H9 (cell line): ENCODE data around the gene HOXA4. TPM values are rescaled to one million over a fixed set of nuclear protein-coding genes. Genes with fewer than 3 reads are reported as not detected.

Source experiments
- DNase-seq: peaks from one replicate; pipeline ENCODE4 v3.0.0-alpha.2; 2017
- H2AFZ ChIP-seq: one replicate; pipeline ENCODE4 v1.6.1; 2013; ENCODE audit warnings: mild to moderate bottlenecking, low read length, control low read depth, moderate library complexity
- H2AK5ac ChIP-seq: 2 replicates; pipeline ENCODE4 v1.6.1; 2013; ENCODE audit warnings: low read length, control low read depth, mixed read lengths; ENCODE audit not compliant: insufficient read length
- H2BK120ac ChIP-seq: one replicate; pipeline ENCODE4 v1.6.1; 2013; ENCODE audit warnings: low read depth, mild to moderate bottlenecking, low read length, control low read depth, inconsistent platforms; ENCODE audit not compliant: poor library complexity, severe bottlenecking
- H2BK12ac ChIP-seq: 2 replicates; pipeline ENCODE4 v1.6.1; 2013; ENCODE audit warnings: low read length, control low read depth, mixed read lengths, low read depth; ENCODE audit not compliant: insufficient read length
- H2BK15ac ChIP-seq: 2 replicates; pipeline ENCODE4 v1.6.1; 2013; ENCODE audit warnings: low read depth, low read length, control low read depth
- H2BK20ac ChIP-seq: one replicate; pipeline ENCODE4 v1.6.1; 2013; ENCODE audit warnings: low read depth, mild to moderate bottlenecking, low read length, control low read depth, inconsistent platforms; ENCODE audit not compliant: poor library complexity, severe bottlenecking
- H2BK5ac ChIP-seq: 2 replicates; pipeline ENCODE4 v1.6.1; 2013; ENCODE audit warnings: low read length, control low read depth, mixed read lengths; ENCODE audit not compliant: insufficient read length
- H3K14ac ChIP-seq: 2 replicates; pipeline ENCODE4 v1.6.1; 2013; ENCODE audit warnings: low read length, control low read depth; ENCODE audit not compliant: insufficient read depth
- H3K18ac ChIP-seq: 2 replicates; pipeline ENCODE4 v1.6.1; 2013; ENCODE audit warnings: low read depth, mild to moderate bottlenecking, mixed read lengths, low read length, control low read depth; ENCODE audit not compliant: insufficient read length
- H3K23ac ChIP-seq: 2 replicates; pipeline ENCODE4 v1.6.1; 2013; ENCODE audit warnings: low read length, control low read depth, mixed read lengths, low read depth; ENCODE audit not compliant: insufficient read length
- H3K23me2 ChIP-seq: 2 replicates; pipeline ENCODE4 v1.6.1; 2013; ENCODE audit warnings: low read depth, mild to moderate bottlenecking, mixed read lengths, low read length, control low read depth; ENCODE audit not compliant: insufficient read length, poor library complexity, severe bottlenecking
- H3K27ac ChIP-seq: 2 replicates; pipeline ENCODE4 v1.5.1; 2013; ENCODE audit warnings: low read length, control low read depth, mixed read lengths, low read depth; ENCODE audit not compliant: insufficient read length
- H3K27me3 ChIP-seq: 2 replicates; pipeline ENCODE4 v1.6.1; 2013; ENCODE audit warnings: low read length, control low read depth, inconsistent platforms; ENCODE audit not compliant: insufficient read depth
- H3K4ac ChIP-seq: 2 replicates; pipeline ENCODE4 v1.6.1; 2013; ENCODE audit warnings: low read depth, mild to moderate bottlenecking, control low read depth, inconsistent platforms, low read length, moderate library complexity
- H3K4me1 ChIP-seq: 2 replicates; pipeline ENCODE4 v1.6.1; 2013; ENCODE audit warnings: low read length, control low read depth, inconsistent platforms; ENCODE audit not compliant: insufficient read depth
- H3K4me2 ChIP-seq: 2 replicates; pipeline ENCODE4 v1.6.1; 2013; ENCODE audit warnings: low read length, control low read depth, mixed read lengths; ENCODE audit not compliant: insufficient read length, insufficient read depth
- H3K56ac ChIP-seq: 2 replicates; pipeline ENCODE4 v1.6.1; 2013; ENCODE audit warnings: low read depth, mild to moderate bottlenecking, mixed read lengths, low read length, control low read depth; ENCODE audit not compliant: insufficient read length
- H3K79me1 ChIP-seq: 2 replicates; pipeline ENCODE4 v1.6.1; 2013; ENCODE audit warnings: low read depth, mild to moderate bottlenecking, moderate library complexity, low read length, control low read depth, inconsistent platforms; ENCODE audit not compliant: insufficient read depth, poor library complexity, severe bottlenecking
- H3K79me2 ChIP-seq: 2 replicates; pipeline ENCODE4 v1.6.1; 2013; ENCODE audit warnings: low read length, control low read depth, inconsistent platforms; ENCODE audit not compliant: insufficient read depth
- H3K9ac ChIP-seq: 2 replicates; pipeline ENCODE4 v1.6.1; 2013; ENCODE audit warnings: low read length, control low read depth, mixed read lengths; ENCODE audit not compliant: insufficient read length; ENCODE audit errors: extremely low read depth
- H3K9me3 ChIP-seq: one replicate; pipeline ENCODE4 v1.6.1; 2013; ENCODE audit warnings: low read depth, low read length, inconsistent platforms; ENCODE audit not compliant: control insufficient read depth
- H3T11ph ChIP-seq: one replicate; pipeline ENCODE4 v1.6.1; 2013; ENCODE audit warnings: mild to moderate bottlenecking, low read length, control low read depth, inconsistent platforms
- H4K20me1 ChIP-seq: one replicate; pipeline ENCODE4 v1.6.1; 2013; ENCODE audit not compliant: control insufficient read depth, insufficient read length, insufficient read depth
- H4K5ac ChIP-seq: 2 replicates; pipeline ENCODE4 v1.6.1; 2013; ENCODE audit warnings: low read depth, mild to moderate bottlenecking, mixed read lengths, low read length, control low read depth; ENCODE audit not compliant: insufficient read length
- H4K8ac ChIP-seq: replicated peaks from 2 replicates; pipeline ENCODE4 v1.6.1; 2013; ENCODE audit warnings: low read length, control low read depth, mixed read lengths, low read depth; ENCODE audit not compliant: insufficient read length
- H4K91ac ChIP-seq: 2 replicates; pipeline ENCODE4 v1.6.1; 2013; ENCODE audit warnings: low read depth, mild to moderate bottlenecking, moderate library complexity, mixed read lengths, low read length, control low read depth; ENCODE audit not compliant: insufficient read length
- H3K27ac Mint-ChIP-seq, 3 experiments: 2 replicates in 2 of 3; 3 replicates in 1 of 3; pipeline ENCODE4 v1.8.0; 2020 to 2021; ENCODE audit warnings: mixed read lengths in 3 of 3, mild to moderate bottlenecking in 1 of 3, moderate library complexity in 1 of 3
- H3K27me3 Mint-ChIP-seq: 2 replicates; pipeline ENCODE4 v1.8.0; 2021; ENCODE audit warnings: low read depth, mild to moderate bottlenecking, moderate library complexity, mixed read lengths
- H3K36me3 Mint-ChIP-seq, 3 experiments: 2 replicates in 2 of 3; 3 replicates in 1 of 3; pipeline ENCODE4 v1.8.0; 2020 to 2021; ENCODE audit warnings: low read depth in 3 of 3, mixed read lengths in 3 of 3; ENCODE audit not compliant: insufficient read depth in 1 of 3
- H3K4me1 Mint-ChIP-seq, 2 experiments: 2 replicates each; pipeline ENCODE4 v1.8.0; 2020; ENCODE audit warnings: mixed read lengths in 2 of 2
- H3K4me3 Mint-ChIP-seq, 2 experiments: 2 replicates in 1 of 2; 3 replicates in 1 of 2; pipeline ENCODE4 v1.8.0; 2020 to 2021; ENCODE audit warnings: mild to moderate bottlenecking in 2 of 2, mixed read lengths in 2 of 2, moderate library complexity in 1 of 2
- H3K9me3 Mint-ChIP-seq, 2 experiments: 2 replicates in 1 of 2; 3 replicates in 1 of 2; pipeline ENCODE4 v1.8.0; 2020; ENCODE audit warnings: mild to moderate bottlenecking in 2 of 2, mixed read lengths in 2 of 2, moderate library complexity in 1 of 2
- WGBS: extraction: QIAGEN DNeasy Blood & Tissue Kit; methylation state at CpG from one replicate; pipeline ENCODE4 v1.1.7; 2013; ENCODE audit warnings: missing lambda C conversion rate, low lambda C conversion rate, mixed read lengths; ENCODE audit not compliant: insufficient read length; ENCODE audit errors: extremely low coverage; 5-methylcytosine and 5-hydroxymethylcytosine counted together
- total RNA-seq: library from RNA; stranded (reverse); gene quantifications from 2 replicates; pipeline ENCODE4 v1.2.1, GENCODE V29; 2021
- TF ChIP-seq, protein P1 (sequence below): fragments of 200-600 bp; sonication (generic); conservative IDR thresholded peaks from 3 replicates; pipeline ENCODE4 v1.8.0; 2021; ENCODE audit warnings: antibody characterized with exemption, mild to moderate bottlenecking

The HOXA4 gene
- total RNA-seq, 1 experiment from 2014 or later = not detected

DNA sequence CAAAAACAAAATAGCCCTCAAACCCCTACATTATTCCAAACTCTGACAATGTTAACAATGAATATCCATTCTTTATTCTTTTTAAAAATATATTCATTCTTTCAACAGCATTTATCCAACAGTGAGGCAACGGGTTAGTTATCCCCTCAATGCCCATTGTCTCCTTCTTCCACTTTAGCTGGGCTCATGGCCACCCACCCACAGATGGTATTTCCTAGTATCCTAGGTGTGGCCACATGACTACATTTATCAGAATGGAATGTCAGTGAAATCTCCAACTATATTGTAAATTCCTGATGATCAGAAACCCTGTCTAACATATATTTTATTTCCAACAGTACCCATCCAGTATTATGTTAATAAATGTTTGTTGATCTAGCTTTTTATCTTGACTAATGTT lies 48.4 kb downstream of the HOXA4 start:
- H2BK12ac ChIP-seq = no peak overlapping the region
- H3K14ac ChIP-seq = no peak overlapping the region
- no peak overlapping the region for H4K91ac ChIP-seq
- WGBS = no CpG with 5 or more reads among the region's 1 CpG
- Mint-ChIP-seq H3K27ac (no peak overlapping the region), H3K9me3 (no peaks in the 10 kb centered on the region), H3K36me3 (no peaks in the 10 kb centered on the region), H3K4me1 (peaks cover 8% of the 10 kb centered on the region in 2 experiments), H3K4me3 (no peak overlapping the region), H3K27me3 (peaks cover 38% of the 10 kb centered on the region)
- no peaks in the 10 kb centered on the region for H4K20me1 ChIP-seq
- H2BK120ac ChIP-seq = no peak overlapping the region
- no peak overlapping the region for H3K27ac ChIP-seq
- H3K9ac ChIP-seq = no peak overlapping the region
- DNase-seq = no peak
- H3K4me1 ChIP-seq = no peaks in the 10 kb centered on the region
- H2AK5ac ChIP-seq = no peak overlapping the region
- H3K56ac ChIP-seq = no peak overlapping the region
- no peaks in the 10 kb centered on the region; the same call in 1 of the 2 replicates for H3K27me3 ChIP-seq
- H3T11ph ChIP-seq = no peak overlapping the region
- H3K4me2 ChIP-seq = no peak overlapping the region
- H3K79me2 ChIP-seq = no peaks in the 10 kb centered on the region
- H3K79me1 ChIP-seq = no peaks in the 10 kb centered on the region
- H3K4ac ChIP-seq = no peak overlapping the region
- TF ChIP-seq, protein P1, sequence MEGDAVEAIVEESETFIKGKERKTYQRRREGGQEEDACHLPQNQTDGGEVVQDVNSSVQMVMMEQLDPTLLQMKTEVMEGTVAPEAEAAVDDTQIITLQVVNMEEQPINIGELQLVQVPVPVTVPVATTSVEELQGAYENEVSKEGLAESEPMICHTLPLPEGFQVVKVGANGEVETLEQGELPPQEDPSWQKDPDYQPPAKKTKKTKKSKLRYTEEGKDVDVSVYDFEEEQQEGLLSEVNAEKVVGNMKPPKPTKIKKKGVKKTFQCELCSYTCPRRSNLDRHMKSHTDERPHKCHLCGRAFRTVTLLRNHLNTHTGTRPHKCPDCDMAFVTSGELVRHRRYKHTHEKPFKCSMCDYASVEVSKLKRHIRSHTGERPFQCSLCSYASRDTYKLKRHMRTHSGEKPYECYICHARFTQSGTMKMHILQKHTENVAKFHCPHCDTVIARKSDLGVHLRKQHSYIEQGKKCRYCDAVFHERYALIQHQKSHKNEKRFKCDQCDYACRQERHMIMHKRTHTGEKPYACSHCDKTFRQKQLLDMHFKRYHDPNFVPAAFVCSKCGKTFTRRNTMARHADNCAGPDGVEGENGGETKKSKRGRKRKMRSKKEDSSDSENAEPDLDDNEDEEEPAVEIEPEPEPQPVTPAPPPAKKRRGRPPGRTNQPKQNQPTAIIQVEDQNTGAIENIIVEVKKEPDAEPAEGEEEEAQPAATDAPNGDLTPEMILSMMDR = no peak
- no peak overlapping the region for H2AFZ ChIP-seq
- H4K8ac ChIP-seq = no peak overlapping the region
- no peak overlapping the region for H2BK5ac ChIP-seq
- no peak overlapping the region for H2BK20ac ChIP-seq
- H2BK15ac ChIP-seq = no peak overlapping the region
- H3K9me3 ChIP-seq = no peaks in the 10 kb centered on the region
- no peak overlapping the region for H3K18ac ChIP-seq
- H3K23ac ChIP-seq = no peak overlapping the region
- H4K5ac ChIP-seq = no peak overlapping the region
- H3K23me2 ChIP-seq = no peaks in the 10 kb centered on the region
